AG10803 (cell line): ENCODE data around the gene TNKS2.

Source experiments
- DNase-seq: peaks from one replicate; pipeline ENCODE4 v3.0.0; 2010; ENCODE audit warnings: low read depth
- H3K4me3 ChIP-seq: 2 replicates; pipeline ENCODE4 v1.5.1; 2011; ENCODE audit warnings: mild to moderate bottlenecking, low read length, control low read depth
- CTCF ChIP-seq: conservative IDR thresholded peaks from 2 replicates; pipeline ENCODE4 v1.5.1; 2011; ENCODE audit warnings: mild to moderate bottlenecking, low read length, control low read depth, inconsistent platforms

TNKS2 gene

GRCh38 chr10:91883549-91884444 is 85.6 kb downstream of the TNKS2 start:
- peak; percentile 61 for DNase-seq
- TF ChIP-seq CTCF = no peak
- peak overlapping the region; percentile 33 for H3K4me3 ChIP-seq

- H3K4me3 ChIP-seq = no peak overlapping the region
- no peak for DNase-seq
- TF ChIP-seq CTCF = no peak
These were observed 86.3 kb downstream of the TNKS2 start for GRCh38 chr10:91884536-91884935.

GRCh38 chr10:91885362-91886079 is 87.3 kb downstream of the TNKS2 start:
- DNase-seq = no peak
- no peak overlapping the region for H3K4me3 ChIP-seq
- no peak for TF ChIP-seq CTCF

GRCh38 chr10:91886954-91887271 is 88.7 kb downstream of the TNKS2 start:
- peak overlapping the region; percentile 50 for H3K4me3 ChIP-seq
- TF ChIP-seq CTCF = no peak
- DNase-seq = no peak

DNA sequence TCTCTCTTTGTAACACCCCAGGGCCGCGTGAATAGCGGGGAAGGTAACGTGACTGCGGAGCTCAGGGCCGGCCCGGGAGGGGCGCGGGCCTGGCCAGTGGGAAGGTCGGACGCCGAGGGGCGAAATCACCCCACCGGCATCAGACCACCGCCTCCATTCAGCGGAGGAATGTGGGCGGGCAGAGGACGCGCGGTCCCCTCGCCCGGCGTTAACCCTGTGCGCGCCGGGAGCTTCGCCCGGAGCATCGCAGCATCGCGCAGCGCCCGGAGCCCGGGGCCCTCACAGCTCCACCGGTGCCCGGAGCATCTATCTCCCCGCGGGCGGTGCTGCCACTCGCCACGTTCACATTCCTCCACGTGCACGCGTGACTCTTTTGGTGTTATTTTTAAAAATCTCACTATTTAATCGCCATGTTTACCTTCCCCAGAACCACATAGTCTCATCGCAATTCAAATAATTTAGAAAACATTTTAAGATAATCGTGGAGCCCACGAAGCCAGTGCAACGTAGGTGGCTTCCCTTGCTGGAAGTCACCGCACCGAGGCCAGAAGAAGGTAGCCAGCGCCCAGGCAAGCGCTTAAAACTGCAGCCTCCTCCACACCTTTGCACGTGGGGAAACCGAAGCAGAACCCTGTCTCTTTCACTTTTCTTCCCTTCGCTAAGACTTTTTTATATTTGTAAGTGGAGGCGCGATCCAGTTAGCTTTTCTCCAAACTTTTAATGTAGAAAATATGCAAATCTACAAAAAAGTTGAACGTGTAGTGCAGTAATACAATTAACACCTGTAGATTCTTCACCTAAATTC is 89.2 kb downstream of the TNKS2 start:
- DNase-seq = no peak
- TF ChIP-seq CTCF = no peak
- H3K4me3 ChIP-seq = peak overlapping the region; percentile 50

DNA sequence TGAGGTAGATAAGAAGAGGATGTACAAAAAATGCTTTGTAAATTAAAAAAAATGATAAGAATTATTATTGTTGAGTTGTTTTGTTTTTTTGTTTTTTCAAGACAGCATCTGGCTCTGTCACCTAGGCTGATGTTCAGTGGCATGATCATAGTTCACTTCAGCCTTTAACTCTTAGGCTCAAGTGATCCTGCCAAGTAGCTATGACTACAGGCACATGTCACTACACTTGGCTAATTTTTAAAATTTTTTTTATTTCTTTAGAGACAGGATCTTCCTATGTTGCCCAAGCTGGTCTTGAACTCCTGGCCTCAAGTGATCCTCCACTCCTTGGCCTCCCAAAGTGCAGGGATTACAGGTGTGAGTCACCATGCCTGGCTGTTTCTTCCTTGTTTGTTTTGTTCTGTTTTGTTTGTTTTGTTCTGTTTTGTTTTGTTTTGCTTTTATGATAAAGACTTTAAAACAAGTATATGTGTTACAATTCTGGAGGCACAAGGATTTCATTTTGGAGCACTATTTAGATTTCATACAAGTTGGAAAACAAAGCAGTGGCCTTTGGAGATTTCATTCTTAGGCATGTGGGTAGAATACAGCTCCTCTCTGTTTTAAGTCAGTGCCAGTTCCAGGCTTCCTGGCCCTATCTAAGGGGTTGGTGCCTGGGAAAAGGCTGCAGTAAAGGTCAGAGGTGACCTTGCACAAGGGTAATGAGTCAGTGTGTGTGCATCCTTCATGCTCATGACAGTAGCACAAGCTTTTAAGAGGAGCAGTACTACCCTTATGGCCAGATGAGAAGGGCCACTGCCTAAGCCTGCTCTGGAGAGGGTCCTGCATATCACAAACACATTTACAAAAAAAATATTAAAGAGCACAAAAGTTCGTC is 93.1 kb downstream of the TNKS2 start:
- DNase-seq = peak; percentile 31
- H3K4me3 ChIP-seq = no peak overlapping the region
- no peak for TF ChIP-seq CTCF
